Measurements from ENCODE around the gene PCDHA13.

DNA sequence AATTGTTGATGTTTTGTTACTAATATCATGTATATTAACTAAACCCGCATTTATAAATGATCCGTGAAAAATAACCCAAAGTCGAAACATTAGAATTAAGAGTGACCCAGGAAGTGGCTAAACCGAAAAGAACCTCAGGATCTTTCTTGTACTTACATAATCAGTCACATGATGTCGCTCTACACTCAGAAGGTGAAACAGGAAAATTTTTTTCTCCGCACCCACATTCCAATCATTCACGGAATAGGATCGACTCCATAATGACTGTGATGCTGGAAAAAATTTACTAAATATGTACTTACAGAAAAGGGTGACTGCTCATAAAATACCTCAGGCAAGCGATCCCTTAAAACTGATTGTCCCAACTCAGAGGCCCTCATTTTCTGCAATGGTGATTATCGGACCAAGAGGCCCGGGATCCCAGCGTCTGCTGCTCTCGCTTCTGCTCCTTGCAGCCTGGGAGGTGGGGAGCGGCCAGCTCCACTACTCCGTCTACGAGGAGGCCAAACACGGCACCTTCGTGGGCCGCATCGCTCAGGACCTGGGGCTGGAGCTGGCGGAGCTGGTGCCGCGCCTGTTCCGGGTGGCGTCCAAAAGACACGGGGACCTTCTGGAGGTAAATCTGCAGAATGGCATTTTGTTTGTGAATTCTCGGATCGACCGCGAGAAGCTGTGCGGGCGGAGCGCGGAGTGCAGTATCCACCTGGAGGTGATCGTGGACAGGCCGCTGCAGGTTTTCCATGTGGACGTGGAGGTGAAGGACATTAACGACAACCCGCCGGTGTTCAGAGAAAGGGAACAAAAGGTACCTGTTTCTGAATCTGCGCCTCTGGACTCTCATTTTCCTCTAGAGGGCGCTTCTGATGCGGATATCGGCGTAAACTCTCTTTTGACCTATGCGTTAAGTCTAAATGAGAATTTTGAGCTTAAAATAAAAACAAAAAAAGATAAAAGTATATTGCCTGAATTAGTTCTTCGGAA lies 6.5 kb upstream of the PCDHA13 start, which contains the start of gene PCDHA12:
- no peak for TF ChIP-seq TARDBP (IDR thresholded peaks at IDR 0.05)
- TF ChIP-seq SP1 (IDR thresholded peaks at IDR 0.05): no peak

All from HEK293T (cell line).